HG03457 (cell line): ENCODE results near the gene TBC1D24.
A peak's percentile ranks its signal among the peaks of the same experiment; 100 is the strongest.
"Not testable (repeated sequence)": the region's sequence is repeated elsewhere in the genome, so short reads cannot be mapped to it uniquely, and the experiment has no call there.

Experiments used
- ATAC-seq: cut with Tn5 transposase; IDR thresholded peaks from one replicate; pipeline ENCODE4 v1.9.1; 2021; ENCODE audit warnings: moderate number of reproducible peaks; ENCODE audit not compliant: unreplicated experiment

TBC1D24 gene

GRCh38 chr16:2468233-2468724 is 6.6 kb upstream of the TBC1D24 start:
- no peak for ATAC-seq

GRCh38 chr16:2468725-2469398 is 6.1 kb upstream of the TBC1D24 start:
- ATAC-seq: no peak

- no peak for ATAC-seq
Observed at GRCh38 chr16:2469399-2470233, 5.3 kb upstream of the TBC1D24 start.

GRCh38 chr16:2470234-2470601 is 4.7 kb upstream of the TBC1D24 start:
- ATAC-seq: no peak

- ATAC-seq: no peak
Observed at GRCh38 chr16:2470603-2471015, 4.3 kb upstream of the TBC1D24 start.

GRCh38 chr16:2471016-2471652 is 3.8 kb upstream of the TBC1D24 start, which contains the start of gene NTN3:
Gene NTN3 (plus strand): TSS chr16:2471297. CDS start chr16:2471702, 405 bp downstream.
- ATAC-seq: no peak

GRCh38 chr16:2471653-2472487 is 3.1 kb upstream of the TBC1D24 start:
- ATAC-seq: no peak

- ATAC-seq: no peak
Observed at GRCh38 chr16:2472488-2472864, 2.5 kb upstream of the TBC1D24 start.

GRCh38 chr16:2472885-2473445 is 2.0 kb upstream of the TBC1D24 start:
- no peak for ATAC-seq

GRCh38 chr16:2473446-2473926 is 1.4 kb upstream of the TBC1D24 start:
- ATAC-seq: no peak

- no peak for ATAC-seq
Observed at GRCh38 chr16:2473999-2474876, 689 bp upstream of the TBC1D24 start.

GRCh38 chr16:2475413-2476344 is 752 bp downstream of the TBC1D24 start:
- ATAC-seq: peak; percentile 2

GRCh38 chr16:2476345-2476720 is 1.4 kb downstream of the TBC1D24 start:
- ATAC-seq: no peak

GRCh38 chr16:2476741-2477140 is 1.8 kb downstream of the TBC1D24 start:
- no peak for ATAC-seq

- ATAC-seq: no peak
Observed at GRCh38 chr16:2477327-2477726, 2.4 kb downstream of the TBC1D24 start.

- no peak for ATAC-seq
Observed at GRCh38 chr16:2478279-2478678, 3.4 kb downstream of the TBC1D24 start.

- ATAC-seq: not testable (repeated sequence)
Observed at GRCh38 chr16:2479996-2480395, 5.1 kb downstream of the TBC1D24 start.

- no peak for ATAC-seq
Observed at GRCh38 chr16:2480948-2481347, 6.0 kb downstream of the TBC1D24 start.
